Panc1 (cell line): ENCODE data around the gene FGD5.

Experiments used
- TCF7L2 ChIP-seq: IDR thresholded peaks from 2 replicates; pipeline ENCODE4 v1.6.1; 2011; ENCODE audit warnings: mild to moderate bottlenecking, low read depth, low read length, inconsistent platforms
- TF ChIP-seq, protein P1 (sequence below): fragments of 450-650 bp; IDR thresholded peaks from 2 replicates; pipeline ENCODE4 v1.5.1; 2017; ENCODE audit warnings: mild to moderate bottlenecking
- TF ChIP-seq, protein P2 (sequence below), 2 experiments: IDR thresholded peaks; 2 replicates each; pipeline ENCODE4 v1.6.1; 2011 to 2012; ENCODE audit warnings: low read depth in 2 of 2, control low read depth in 1 of 2, low read length in 1 of 2, mild to moderate bottlenecking in 1 of 2, moderate library complexity in 1 of 2; ENCODE audit not compliant: insufficient read depth in 1 of 2

DNA sequence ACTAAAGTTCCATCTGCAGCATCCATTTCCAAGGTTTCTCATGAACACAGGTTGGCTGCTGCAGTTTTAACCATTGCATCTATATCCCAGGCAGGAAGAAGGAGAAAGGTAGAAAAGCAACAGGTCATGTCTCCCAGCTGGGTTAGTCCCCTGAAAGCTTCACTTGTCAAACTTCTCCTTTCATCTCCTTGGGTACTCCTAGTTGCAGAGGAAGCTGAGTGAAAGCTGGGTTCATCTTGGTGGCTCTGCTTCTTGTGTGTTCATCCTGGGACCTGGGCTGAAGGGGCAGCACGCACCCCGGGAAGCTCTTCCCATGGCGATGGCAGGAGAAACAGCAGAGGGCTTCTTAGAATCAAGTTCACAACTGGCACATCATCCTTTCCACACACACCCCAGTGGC, 67.3 kb downstream of the FGD5 start:
- TF ChIP-seq, protein P1, sequence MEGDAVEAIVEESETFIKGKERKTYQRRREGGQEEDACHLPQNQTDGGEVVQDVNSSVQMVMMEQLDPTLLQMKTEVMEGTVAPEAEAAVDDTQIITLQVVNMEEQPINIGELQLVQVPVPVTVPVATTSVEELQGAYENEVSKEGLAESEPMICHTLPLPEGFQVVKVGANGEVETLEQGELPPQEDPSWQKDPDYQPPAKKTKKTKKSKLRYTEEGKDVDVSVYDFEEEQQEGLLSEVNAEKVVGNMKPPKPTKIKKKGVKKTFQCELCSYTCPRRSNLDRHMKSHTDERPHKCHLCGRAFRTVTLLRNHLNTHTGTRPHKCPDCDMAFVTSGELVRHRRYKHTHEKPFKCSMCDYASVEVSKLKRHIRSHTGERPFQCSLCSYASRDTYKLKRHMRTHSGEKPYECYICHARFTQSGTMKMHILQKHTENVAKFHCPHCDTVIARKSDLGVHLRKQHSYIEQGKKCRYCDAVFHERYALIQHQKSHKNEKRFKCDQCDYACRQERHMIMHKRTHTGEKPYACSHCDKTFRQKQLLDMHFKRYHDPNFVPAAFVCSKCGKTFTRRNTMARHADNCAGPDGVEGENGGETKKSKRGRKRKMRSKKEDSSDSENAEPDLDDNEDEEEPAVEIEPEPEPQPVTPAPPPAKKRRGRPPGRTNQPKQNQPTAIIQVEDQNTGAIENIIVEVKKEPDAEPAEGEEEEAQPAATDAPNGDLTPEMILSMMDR = no peak
- TF ChIP-seq, protein P2, sequence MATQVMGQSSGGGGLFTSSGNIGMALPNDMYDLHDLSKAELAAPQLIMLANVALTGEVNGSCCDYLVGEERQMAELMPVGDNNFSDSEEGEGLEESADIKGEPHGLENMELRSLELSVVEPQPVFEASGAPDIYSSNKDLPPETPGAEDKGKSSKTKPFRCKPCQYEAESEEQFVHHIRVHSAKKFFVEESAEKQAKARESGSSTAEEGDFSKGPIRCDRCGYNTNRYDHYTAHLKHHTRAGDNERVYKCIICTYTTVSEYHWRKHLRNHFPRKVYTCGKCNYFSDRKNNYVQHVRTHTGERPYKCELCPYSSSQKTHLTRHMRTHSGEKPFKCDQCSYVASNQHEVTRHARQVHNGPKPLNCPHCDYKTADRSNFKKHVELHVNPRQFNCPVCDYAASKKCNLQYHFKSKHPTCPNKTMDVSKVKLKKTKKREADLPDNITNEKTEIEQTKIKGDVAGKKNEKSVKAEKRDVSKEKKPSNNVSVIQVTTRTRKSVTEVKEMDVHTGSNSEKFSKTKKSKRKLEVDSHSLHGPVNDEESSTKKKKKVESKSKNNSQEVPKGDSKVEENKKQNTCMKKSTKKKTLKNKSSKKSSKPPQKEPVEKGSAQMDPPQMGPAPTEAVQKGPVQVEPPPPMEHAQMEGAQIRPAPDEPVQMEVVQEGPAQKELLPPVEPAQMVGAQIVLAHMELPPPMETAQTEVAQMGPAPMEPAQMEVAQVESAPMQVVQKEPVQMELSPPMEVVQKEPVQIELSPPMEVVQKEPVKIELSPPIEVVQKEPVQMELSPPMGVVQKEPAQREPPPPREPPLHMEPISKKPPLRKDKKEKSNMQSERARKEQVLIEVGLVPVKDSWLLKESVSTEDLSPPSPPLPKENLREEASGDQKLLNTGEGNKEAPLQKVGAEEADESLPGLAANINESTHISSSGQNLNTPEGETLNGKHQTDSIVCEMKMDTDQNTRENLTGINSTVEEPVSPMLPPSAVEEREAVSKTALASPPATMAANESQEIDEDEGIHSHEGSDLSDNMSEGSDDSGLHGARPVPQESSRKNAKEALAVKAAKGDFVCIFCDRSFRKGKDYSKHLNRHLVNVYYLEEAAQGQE (IDR thresholded peaks at IDR 0.05; ENCODE audit: insufficient read depth in 1 of 2, low read depth in 2 of 2, low read length in 1 of 2) = no peak
- TF ChIP-seq TCF7L2 = no peak
